SH-SY5Y (cell line): ENCODE results near the gene MTHFSD.

Source experiments
- GATA2 ChIP-seq: IDR thresholded peaks from 2 replicates; pipeline ENCODE4 v1.6.1; 2011; ENCODE audit warnings: mild to moderate bottlenecking, low read depth, low read length
- GATA3 ChIP-seq: IDR thresholded peaks from 2 replicates; pipeline ENCODE4 v1.6.1; 2011; ENCODE audit warnings: low read depth, mild to moderate bottlenecking, low read length, moderate library complexity

DNA sequence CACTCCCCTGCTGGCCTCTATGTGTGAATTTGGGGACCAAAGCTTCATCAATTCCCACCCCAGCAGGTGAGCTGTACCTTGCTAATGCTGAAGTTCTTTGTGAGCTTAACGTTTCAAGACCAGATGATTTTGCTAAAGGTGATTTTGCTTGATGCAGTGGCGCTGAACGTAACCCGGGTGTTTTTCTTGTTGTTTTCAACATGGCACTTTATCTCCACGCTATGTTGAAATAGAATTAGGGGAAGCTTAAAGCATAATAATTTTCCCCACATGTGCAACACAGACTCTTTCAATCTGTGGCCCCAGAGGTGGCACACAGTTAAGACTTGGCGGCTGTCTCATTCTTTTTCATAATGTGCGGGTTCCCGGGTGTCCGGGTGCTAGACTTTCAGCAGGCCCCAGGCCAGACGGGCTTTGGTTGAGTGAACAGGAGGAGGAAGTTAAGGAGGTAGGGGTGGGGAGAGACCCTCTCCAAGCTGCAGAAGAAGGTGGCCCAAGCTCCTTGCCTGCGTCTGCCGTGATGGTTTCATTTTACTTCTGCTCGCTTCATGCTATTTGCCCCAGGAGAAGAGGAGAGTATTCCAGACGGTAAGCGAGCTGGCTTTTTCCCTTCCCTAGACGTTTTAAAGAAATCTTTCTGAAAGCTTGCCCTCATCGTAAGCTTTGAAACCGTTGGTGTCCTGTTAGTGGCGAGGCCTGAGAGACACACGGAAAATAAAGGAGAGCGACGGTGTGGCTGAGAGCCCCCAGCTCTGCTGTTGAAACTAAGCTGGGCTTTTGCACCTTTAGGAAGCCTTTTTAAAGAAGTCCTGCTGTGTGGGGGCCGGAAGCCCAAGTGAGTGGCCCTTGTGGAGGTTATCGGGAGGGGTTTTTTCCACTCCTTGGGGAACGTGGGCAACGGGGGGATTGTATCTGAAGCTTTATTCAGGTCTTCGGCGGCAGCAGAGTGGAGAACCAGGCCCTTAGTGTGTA, 15.8 kb upstream of the MTHFSD start:
- no peak for TF ChIP-seq GATA2
- no peak for TF ChIP-seq GATA3
